ENCODE measurements around the gene YJEFN3.

GRCh38 chr19:19550485-19550929 is 21.8 kb downstream of the YJEFN3 start:
- TF ChIP-seq EZH2 (IDR thresholded peaks at IDR 0.05; ENCODE audit: borderline replicate concordance, low read depth, low read length, severe bottlenecking) (no peak), POLR2A (IDR thresholded peaks at IDR 0.05; ENCODE audit: low read depth, low read length) (no peak), POLR2AphosphoS5 (IDR thresholded peaks at IDR 0.05; ENCODE audit: insufficient read depth, low read depth, low read length) (no peak), MAX (IDR thresholded peaks at IDR 0.05; ENCODE audit: insufficient read depth, insufficient read length) (no peak)
- TF ChIP-seq, protein P1, sequence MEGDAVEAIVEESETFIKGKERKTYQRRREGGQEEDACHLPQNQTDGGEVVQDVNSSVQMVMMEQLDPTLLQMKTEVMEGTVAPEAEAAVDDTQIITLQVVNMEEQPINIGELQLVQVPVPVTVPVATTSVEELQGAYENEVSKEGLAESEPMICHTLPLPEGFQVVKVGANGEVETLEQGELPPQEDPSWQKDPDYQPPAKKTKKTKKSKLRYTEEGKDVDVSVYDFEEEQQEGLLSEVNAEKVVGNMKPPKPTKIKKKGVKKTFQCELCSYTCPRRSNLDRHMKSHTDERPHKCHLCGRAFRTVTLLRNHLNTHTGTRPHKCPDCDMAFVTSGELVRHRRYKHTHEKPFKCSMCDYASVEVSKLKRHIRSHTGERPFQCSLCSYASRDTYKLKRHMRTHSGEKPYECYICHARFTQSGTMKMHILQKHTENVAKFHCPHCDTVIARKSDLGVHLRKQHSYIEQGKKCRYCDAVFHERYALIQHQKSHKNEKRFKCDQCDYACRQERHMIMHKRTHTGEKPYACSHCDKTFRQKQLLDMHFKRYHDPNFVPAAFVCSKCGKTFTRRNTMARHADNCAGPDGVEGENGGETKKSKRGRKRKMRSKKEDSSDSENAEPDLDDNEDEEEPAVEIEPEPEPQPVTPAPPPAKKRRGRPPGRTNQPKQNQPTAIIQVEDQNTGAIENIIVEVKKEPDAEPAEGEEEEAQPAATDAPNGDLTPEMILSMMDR (IDR thresholded peaks at IDR 0.05; ENCODE audit: extremely low read depth in 1 of 2, insufficient read depth in 1 of 2, low read depth in 1 of 2, low read length in 2 of 2), result no peak
